Measurements from ENCODE around the gene SPTA1.
A peak's percentile ranks its signal among the peaks of the same experiment; 100 is the strongest.

The SPTA1 gene

GRCh38 chr1:158654086-158654485 lies 32.4 kb downstream of the SPTA1 start:
- H2AFZ ChIP-seq (ENCODE audit: low read length) = no peak overlapping the region
- H3K27ac ChIP-seq (ENCODE audit: low read length) = no peak overlapping the region
- no peak overlapping the region for H3K9ac ChIP-seq (ENCODE audit: low read length)
- no peak for DNase-seq
- no peak overlapping the region for H3K4me3 ChIP-seq (ENCODE audit: low read length)
- H3K9me2 ChIP-seq (replicated peaks; ENCODE audit: insufficient read depth, low read length) = no peaks in the 10 kb centered on the region
- H3K4me2 ChIP-seq (ENCODE audit: low read depth, low read length) = no peak overlapping the region
- no peaks in the 10 kb centered on the region for H4K20me1 ChIP-seq (ENCODE audit: insufficient read depth, low read length)
- H3K4me1 ChIP-seq (ENCODE audit: low read length) = peaks cover 12% of the 10 kb centered on the region
- H3K36me3 ChIP-seq (replicated peaks; ENCODE audit: insufficient read depth, low read length) = no peaks in the 10 kb centered on the region
- TF ChIP-seq CTCF (IDR thresholded peaks at IDR 0.05; ENCODE audit: low read length) = no peak
- no peak for TF ChIP-seq EZH2phosphoT487 (IDR thresholded peaks at IDR 0.05; ENCODE audit: low read length)
- no peak for TF ChIP-seq EZH2 (optimal IDR thresholded peaks at IDR 0.05; ENCODE audit: low read depth, low read length)
- no peaks in the 10 kb centered on the region for H3K27me3 ChIP-seq (replicated peaks; ENCODE audit: insufficient read depth, low read length)
- no peaks in the 10 kb centered on the region for H3K9me3 ChIP-seq (replicated peaks; ENCODE audit: insufficient read depth, low read length)
- H3K79me2 ChIP-seq (ENCODE audit: low read length) = no peaks in the 10 kb centered on the region
- H3F3A ChIP-seq (ENCODE audit: insufficient read depth, low read length) = no peaks in the 10 kb centered on the region

GRCh38 chr1:158652721-158653334 lies 33.7 kb downstream of the SPTA1 start:
- peak; percentile 71 for DNase-seq
- no peaks in the 10 kb centered on the region for H4K20me1 ChIP-seq (ENCODE audit: insufficient read depth, low read length)
- peaks cover 15% of the 10 kb centered on the region for H3K4me1 ChIP-seq (ENCODE audit: low read length)
- H2AFZ ChIP-seq (ENCODE audit: low read length) = no peak overlapping the region; the same call in 1 of the 2 replicates
- no peaks in the 10 kb centered on the region for H3K9me2 ChIP-seq (replicated peaks; ENCODE audit: insufficient read depth, low read length)
- H3K36me3 ChIP-seq (replicated peaks; ENCODE audit: insufficient read depth, low read length) = no peaks in the 10 kb centered on the region
- no peak overlapping the region for H3K27ac ChIP-seq (ENCODE audit: low read length)
- H3K4me3 ChIP-seq (ENCODE audit: low read length) = no peak overlapping the region
- no peaks in the 10 kb centered on the region for H3F3A ChIP-seq (ENCODE audit: insufficient read depth, low read length)
- H3K4me2 ChIP-seq (ENCODE audit: low read depth, low read length) = peak overlapping the region; percentile 28
- H3K9me3 ChIP-seq (replicated peaks; ENCODE audit: insufficient read depth, low read length) = no peaks in the 10 kb centered on the region
- no peaks in the 10 kb centered on the region for H3K79me2 ChIP-seq (ENCODE audit: low read length)
- H3K27me3 ChIP-seq (replicated peaks; ENCODE audit: insufficient read depth, low read length) = no peaks in the 10 kb centered on the region
- TF ChIP-seq CTCF (IDR thresholded peaks at IDR 0.05; ENCODE audit: low read length) (no peak), EZH2phosphoT487 (IDR thresholded peaks at IDR 0.05; ENCODE audit: low read length) (no peak), EZH2 (optimal IDR thresholded peaks at IDR 0.05; ENCODE audit: low read depth, low read length) (no peak)
- H3K9ac ChIP-seq (ENCODE audit: low read length) = no peak overlapping the region

GRCh38 chr1:158649052-158649451 lies 37.5 kb downstream of the SPTA1 start:
- Histone ChIP-seq H3F3A (ENCODE audit: insufficient read depth, low read length) (no peaks in the 10 kb centered on the region), H3K36me3 (replicated peaks; ENCODE audit: insufficient read depth, low read length) (no peaks in the 10 kb centered on the region), H3K9ac (ENCODE audit: low read length) (no peak overlapping the region), H3K9me3 (replicated peaks; ENCODE audit: insufficient read depth, low read length) (no peaks in the 10 kb centered on the region), H3K27me3 (replicated peaks; ENCODE audit: insufficient read depth, low read length) (no peaks in the 10 kb centered on the region), H4K20me1 (ENCODE audit: insufficient read depth, low read length) (no peaks in the 10 kb centered on the region), H3K4me2 (ENCODE audit: low read depth, low read length) (no peak overlapping the region), H3K27ac (ENCODE audit: low read length) (no peak overlapping the region), H3K79me2 (ENCODE audit: low read length) (no peaks in the 10 kb centered on the region), H3K4me1 (ENCODE audit: low read length) (peaks cover 27% of the 10 kb centered on the region), H3K9me2 (replicated peaks; ENCODE audit: insufficient read depth, low read length) (no peaks in the 10 kb centered on the region), H3K4me3 (ENCODE audit: low read length) (no peak overlapping the region), H2AFZ (ENCODE audit: low read length) (peak overlapping the region; percentile 26; the same call in 1 of the 2 replicates)
- TF ChIP-seq EZH2phosphoT487 (IDR thresholded peaks at IDR 0.05; ENCODE audit: low read length) = no peak
- no peak for TF ChIP-seq EZH2 (optimal IDR thresholded peaks at IDR 0.05; ENCODE audit: low read depth, low read length)
- peak; percentile 58 for TF ChIP-seq CTCF (IDR thresholded peaks at IDR 0.05; ENCODE audit: low read length)
- peak; percentile 45 for DNase-seq
